Glomerular visceral epithelial cell (primary cell): Measurements from ENCODE around the gene SMIM22.

Experiments used
- DNase-seq: peaks from one replicate; pipeline ENCODE4 v3.0.0-alpha.2; 2016; ENCODE audit errors: extremely low spot score

The SMIM22 gene

DNA sequence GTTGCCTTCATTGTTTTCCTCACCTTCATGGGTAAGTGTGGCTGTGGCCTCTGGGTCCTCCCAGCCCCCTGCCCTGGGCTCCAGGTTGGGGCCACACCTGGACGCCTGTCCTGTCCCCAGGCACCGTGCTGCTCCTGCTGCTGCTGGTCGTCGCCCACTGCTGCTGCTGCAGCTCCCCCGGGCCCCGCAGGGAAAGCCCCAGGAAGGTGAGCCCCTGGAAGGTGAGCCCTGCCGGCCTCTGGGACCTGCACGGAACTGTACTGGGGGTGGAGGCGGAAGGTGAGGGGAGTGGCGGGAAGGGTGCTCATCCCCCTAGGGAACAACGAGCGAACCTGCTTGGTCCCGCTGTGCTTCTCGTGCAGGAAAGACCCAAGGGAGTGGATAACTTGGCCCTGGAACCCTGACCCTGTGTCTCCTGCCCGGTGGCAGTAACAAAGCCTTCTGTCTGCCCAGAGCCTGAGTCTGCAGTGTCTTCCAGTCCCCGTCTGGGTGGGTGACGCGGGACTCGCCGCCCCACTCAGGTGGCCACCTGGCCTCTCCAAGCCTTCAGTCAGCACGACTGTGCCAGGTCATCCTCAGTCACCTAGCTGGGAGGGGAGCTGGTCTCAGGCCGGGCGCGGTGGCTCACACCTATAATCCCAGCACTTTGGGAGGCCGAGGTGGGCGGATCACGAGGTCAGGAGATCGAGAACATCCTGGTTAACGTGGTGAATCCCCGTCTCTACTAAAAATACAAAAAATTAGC is 831 bp downstream of the SMIM22 start:
- no peak for DNase-seq

DNA sequence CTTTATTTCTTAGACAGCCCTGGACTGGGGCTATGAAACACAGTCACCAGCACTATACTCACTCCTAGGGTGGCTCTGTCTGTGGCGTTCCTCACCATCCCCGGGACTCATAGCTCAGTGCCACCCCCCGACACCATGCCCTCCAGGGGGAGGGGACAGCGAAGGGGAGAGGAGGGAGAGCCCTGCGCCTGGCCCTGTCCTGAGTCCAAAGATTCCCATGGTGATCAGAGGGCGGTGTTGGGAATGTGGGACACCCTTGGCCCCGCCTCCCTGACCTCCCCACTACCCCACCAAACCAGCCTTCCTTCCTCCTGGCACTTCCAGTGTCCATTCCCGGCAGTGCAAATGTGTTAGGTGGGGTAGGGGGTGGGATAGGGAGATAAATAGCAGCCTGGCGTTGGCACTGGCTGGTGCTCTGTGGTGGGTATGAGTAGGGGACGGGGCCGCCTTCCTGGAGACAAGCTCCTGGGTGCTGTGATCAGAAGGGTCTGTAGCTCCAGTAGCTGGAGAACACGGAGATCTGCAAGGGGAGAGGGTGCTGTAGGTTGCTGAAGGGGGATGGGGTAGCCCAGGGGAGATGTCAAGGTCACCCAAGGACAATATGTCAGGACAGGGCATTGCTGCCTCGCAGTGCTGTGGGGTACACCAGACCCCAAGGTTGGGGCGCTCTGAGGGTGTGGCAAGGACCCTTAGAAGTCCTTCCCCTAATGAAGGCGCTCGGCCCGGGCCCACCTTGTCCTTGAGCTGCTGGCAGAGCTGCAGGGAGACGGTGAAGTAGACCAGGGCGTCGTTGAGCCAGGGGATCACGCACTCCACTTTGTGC is 2.0 kb downstream of the SMIM22 start:
- no peak for DNase-seq

DNA sequence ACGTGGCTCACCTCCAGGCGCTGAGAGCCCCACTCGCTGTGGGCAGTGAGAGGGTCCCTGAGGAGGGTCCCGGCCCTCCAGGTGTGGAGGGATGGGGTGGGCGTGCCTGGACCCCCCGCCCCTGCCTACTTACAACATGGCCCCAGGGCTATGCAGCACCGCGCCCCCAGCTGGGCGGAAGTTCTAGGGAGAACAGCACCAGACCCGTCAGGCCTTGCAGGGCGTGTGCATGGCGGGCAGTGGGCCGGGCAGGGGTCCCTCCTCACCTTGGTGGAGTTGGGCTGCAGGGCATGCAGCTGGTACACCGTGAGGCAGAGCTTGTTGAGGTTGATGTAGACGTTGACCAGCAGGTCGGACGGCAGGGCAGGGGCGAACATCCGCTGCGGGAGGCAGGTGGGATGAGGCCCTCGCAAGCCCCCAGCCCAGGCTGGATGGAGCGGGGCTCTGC is 2.7 kb downstream of the SMIM22 start:
- DNase-seq = no peak

DNA sequence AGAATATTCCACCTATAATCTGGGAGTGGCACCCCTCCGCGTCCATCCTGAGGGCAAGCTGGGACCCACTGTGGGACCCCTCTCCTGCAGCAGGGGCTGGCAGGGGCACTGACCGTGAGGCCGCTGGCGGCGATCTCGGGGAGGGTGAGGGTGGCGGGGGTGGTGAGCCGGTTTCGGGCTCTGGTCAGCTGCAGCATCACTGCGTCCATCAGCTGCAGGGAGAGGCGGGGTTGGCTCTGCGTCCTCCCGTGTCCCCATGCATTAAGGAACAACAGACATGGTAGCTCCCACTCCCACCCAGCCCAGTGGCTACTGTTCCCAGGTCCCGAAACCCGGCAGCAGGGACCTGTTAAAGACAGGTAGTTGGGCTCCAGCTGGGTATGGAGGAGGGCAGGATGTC is 3.3 kb downstream of the SMIM22 start:
- no peak for DNase-seq

DNA sequence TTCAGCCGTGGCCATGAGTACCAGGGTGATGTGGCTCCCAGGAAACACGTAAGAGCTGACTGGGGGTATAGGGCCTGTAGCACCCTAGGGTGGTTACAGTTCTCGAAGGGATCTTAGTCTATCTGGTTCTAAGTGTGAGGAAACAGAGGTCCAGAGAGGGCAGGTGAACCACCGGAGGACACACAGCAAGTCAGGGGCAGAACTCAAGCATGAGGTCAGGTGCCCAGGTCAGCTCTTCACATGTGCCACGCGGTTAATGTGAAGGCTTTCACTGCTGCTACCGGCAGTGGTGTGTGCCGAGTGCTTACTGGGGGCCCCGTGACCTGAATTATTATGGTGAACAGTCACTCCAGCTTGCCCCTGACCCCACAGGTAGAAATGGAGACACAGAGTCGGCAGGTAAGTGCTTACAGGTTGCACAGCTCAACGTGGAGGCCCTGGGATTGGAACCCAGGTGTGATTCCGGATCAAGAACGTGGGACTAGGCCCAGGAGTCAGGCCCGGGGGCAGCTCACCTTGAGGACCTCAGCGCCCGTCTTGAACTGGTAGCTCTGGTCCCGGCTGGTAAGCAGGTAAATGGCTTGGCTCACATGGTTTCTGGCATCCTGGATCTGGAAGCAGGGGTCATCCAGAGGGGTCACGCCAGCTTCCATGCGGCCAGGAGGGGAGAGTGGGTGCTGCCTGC is 4.1 kb downstream of the SMIM22 start:
- DNase-seq = no peak

DNA sequence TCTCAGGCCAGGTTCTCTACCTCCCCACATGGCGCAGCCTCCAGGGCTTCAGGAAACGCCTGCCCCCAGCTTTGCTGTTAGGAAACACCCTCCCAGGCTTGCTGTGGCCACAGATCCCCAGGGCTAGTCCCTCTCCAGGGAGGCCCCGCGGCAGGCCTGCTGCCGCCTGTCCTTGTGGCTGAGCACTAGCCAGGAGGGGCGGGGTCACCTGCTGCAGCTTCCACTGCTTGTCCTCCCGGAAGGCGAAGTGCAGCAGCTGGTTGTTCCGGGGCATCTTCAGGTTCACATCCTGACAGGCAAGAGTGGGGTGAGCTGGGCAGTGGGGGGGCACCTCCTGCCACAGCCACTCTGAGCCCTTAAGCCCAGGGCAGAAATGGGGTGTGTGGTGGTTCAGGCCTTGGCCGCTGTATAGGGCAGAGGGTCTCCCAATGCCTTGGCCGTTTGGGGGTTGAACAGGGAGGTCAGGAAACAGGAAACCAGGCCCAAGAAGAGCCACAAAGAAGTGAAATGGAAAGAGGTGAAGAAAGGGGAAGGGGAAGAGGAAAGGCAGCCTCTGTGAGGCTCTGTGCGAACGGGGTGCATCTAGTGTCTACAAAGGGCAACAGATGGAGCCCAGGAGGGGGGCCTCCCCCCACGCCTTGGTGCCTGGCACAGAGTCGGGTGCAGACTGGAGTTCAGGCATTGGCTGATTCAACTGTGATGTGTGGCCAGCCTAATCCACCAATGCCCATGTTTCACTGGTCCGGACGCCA is 5.3 kb downstream of the SMIM22 start:
- no peak for DNase-seq

DNA sequence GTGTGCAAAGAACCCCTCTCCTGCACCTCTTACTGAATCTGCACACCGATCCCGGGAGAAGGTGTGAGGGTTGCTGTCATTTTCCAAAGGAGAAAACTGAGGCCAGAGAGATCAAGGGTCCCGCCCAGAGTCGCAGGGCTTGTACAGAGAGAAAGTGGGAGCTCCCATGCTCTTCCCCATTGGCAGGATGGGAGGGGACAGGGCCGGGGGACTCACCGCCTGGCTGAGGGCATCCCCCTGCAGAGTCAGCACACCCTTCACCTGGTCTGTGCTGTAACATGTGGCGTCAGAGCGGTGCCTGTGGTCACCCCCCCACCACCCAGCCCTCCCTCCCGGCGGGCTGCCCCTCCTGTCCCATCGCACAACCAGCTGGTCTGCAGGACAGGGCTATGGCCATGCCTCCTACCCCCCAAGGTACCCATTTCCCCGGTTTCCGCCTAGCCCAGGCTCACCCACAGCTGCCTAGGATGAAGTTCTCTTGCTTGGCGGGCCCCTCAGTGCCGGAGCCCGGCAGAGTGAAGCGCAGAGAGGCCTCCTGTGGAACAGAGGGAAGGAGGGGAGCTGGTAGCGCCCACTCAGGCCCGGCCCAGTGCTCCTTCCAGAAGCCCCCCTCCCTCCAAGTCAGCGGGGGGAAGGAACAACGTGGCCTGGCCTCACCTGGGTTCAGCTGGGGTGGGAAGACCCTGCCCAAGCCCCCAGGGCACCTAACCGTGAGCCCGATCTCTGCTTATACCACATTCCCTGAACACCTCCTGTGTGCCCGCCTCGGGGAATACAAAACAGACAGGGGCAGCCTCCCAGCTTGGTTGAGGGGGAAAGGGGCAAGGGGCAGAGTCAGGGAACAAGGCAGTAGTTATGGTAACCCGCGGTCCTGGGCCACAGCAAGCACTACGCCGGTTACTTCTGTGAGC is 6.1 kb downstream of the SMIM22 start:
- DNase-seq = no peak

DNA sequence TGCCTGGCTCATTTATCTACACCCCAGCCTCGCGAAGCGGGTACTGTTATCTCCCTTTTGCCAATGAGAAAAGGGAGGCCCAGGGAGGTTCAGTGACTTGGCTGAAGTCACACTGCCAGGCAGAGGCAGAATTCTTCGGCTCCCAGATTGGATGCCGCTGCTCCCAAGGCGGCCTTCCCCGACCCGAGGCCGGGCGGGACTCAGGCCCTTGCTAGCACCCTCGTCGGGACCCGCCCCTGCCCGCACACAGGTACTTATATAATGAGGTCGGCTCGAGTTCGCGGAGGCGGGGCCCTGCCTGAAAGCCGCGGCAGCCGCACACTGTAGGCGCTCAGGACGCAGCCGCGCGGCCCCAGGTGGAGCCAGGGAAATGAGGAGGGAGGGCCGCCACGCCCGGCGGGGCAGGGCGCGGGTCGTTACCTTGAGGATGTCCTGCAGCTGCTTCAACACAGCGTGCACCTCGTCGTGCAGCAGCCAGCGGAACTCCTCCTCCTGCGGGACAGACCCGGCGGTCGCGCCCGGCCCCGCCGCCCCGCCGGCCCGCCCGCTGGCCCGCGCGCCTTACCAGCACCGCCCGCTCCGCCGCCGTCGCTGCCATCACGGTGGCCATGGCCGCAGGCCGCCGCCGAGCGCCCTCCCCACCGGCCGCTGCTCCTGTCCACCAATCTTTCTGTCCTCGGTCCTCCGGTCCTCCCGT is 6.9 kb downstream of the SMIM22 start, which contains the start of gene ROGDI:
TSS of gene ROGDI (minus strand) at position 672 of the 697 bp plus-strand sequence. CDS start at position 610, 62 bp downstream.
- peak; percentile 75 for DNase-seq

DNA sequence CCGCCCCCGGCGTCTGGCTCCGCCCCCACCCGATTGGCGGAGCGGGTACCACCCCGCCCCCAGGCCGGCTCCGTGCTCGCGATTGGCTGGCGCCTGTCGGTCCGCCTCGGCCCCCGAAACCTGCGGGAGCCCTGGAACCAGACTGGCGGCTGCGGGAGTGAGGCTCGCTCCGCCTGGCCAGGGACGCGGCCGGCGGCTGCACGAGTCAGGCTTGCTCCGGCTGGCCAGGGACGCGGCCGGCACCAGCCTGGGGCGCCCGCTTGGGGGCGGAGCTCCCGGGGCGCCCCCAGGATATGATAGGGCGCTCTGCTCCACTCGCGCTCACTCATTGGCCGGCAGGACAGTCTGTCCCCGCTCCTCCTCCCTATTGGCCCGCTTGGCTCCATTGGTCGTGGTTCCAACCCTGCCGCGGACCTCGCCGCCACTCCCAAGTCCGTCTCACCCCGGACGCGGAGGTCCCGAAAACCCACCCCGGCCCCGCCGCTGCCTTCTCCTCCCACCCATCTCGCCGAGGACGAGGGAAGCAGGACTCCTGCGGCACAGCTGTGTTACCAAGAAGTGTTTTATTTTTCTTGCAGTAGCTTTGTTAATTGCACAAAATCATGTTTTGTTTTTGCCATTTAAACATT is 7.6 kb downstream of the SMIM22 start:
- peak; percentile 89 for DNase-seq

DNA sequence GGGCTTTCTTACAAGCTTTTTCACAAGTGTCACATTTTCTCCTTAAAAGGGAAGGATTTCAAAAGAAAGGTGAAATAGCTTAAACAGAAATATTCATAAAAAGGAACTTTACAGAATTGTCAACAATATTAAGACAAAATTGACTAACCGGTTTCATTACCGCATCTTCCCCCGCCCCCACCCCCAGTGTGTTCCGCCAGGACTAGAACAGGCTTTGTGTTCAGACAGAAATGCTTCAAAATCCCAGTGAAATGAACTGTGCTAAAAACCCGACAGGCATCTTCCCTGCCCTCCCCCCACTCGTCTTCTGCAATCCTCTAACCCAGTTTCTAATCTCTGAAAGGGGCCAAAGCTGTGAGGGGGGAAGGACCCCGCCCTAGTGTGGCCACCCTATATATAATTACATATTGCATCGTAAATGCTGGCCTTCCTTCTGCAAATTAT is 8.3 kb downstream of the SMIM22 start:
- DNase-seq = no peak

DNA sequence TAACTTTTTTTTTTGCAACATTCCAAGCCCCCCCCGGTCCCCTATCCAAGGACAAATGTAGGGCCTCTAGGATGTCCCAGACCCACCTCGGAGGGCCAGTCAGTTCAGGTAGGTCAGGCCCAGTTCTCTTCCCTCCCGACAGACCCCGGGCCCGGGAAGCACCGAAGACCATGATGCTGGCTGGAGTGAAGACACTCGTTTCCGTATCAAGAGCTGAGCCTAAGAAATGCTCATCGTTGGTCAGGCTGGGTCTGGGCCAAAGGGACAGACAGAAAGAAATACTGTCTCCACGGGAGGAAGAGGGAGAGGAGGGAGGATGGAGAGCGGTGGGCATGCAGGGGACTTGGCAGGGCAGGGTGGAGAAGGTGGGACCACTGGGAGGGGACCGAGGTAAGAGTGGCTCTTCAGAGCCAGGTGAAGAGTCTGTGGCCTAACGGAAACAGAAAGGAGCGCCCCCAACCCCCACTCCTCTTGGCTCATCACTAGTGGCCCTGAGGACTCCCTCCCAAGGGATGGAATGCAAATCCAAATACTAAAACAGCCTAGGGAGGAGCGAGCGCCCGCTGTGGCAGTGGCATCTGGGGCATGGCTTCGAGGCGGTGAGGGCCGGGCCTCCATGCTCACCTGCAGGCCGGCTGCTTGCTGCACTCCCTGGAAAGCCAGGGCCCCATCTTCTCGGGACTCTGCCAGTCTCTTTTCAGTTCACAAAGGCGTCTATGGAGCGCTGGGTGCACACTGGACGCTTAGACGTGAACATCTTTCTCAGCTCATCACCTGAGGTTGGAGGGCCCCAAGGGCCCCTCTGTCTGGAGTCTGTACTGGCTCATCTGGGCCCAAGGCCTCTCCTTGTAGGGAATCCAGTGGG is 9.0 kb downstream of the SMIM22 start:
- no peak for DNase-seq

DNA sequence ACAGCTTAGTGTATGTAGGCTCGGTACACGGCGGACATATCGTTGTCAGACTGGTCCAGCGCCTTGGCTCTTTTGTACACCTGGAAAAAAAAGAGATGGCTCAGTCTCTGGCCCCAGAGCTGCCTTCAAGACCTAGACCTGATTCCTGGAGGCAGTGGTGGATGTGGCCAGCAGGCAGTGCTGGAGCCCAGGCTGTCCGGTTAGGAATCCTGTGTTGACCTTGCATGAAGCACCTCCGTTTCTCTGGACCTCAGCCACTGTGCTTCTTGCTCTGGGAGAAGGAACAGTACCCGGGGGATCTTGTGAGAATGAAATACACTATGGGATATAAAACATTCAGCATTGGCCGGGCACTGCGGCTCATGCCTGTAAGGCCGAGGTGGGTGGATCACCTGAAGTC is 10.1 kb downstream of the SMIM22 start:
- DNase-seq = no peak

DNA sequence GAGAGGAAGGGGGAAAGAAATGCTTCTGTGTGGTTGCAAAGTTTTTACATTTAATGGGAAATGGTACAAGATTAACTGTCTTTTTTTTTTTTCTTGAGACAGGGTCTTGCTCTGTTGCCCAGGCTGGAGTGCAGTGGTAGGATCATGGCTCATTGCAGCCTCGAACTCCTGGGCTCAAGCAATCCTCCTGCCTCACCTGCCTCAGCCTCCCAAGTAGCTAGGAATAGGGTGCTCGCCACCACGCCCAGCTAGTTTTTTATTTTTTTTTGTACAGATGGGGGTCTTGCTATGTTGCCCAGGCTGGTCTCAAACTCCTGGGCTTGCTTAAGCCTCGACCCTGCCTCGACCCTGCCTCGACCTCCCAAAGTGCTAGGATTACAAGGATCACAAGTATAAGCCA is 11.1 kb downstream of the SMIM22 start:
- no peak for DNase-seq

DNA sequence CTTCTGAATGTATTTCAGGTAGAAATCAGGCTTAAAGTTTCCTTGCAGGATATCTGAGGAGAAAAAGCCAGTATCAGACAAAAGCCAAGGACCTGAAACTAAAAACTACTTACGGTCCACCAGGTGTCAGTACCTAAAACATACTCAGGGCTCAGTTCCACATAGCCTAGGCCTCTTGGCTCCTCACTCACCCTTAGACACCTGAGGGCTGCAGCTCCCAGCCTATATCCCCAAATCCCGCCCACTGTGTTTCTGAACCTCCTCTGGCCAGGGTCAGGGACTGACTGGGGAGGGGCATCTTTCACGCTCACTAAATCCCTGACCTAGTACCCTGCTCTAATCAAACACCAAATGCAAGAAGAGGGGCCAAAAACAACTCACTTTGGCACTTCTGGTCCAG is 16.1 kb downstream of the SMIM22 start:
- no peak for DNase-seq

DNA sequence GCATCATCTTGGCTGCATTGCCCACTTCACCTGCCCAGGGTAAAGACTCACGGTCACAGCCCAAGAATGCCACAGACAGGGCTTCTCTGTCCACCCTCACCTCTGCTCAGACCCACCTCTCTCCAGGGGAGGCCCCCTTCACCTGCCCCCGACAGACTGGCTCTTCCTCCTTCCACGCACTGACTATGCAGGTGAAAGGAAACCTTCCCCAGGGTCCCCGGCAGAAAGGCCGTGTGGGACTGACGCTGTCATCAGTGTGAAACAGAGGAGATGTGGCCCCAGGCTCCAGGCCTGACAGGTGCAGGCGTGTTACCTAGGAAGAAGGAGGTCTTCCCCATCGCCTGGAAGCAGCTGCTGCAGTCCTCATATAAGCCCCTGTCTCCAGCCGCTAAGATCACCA is 16.6 kb downstream of the SMIM22 start:
- DNase-seq = no peak

DNA sequence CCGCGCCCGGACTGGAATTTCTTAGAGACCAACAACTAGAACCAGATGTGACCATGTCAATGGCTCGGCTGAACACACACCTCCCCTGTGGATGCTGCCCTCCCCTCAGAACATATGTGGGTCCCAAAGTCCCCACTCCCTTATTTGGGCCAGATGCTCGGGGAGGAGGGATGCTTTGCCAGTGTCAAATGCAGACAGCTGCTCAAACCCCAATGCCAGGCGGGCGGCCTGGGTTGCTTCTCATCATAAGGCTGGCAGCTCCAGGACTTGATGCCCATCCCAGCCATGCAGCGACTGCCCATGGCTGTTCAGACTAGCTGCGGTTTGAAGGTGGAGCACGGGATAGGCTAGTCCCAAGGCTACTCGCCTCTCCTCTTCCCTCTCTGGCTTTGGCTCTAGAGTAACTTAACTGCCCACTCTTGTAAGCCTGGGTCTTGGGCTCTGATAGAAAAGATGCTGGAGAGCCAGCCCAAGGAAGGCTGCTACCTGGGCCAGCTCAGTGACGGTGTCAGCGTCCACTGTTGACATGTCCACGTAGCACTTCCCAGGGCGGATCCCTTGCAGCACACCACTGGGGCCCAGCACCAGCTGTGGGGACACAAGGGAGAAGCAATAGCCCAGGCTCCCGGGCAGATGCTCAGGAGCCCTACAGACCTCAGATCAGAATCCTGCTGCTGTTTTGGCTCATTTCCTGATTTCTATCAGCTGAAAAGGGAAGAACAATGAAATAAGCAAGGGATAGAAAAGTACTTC is 18.3 kb downstream of the SMIM22 start:
- no peak for DNase-seq

DNA sequence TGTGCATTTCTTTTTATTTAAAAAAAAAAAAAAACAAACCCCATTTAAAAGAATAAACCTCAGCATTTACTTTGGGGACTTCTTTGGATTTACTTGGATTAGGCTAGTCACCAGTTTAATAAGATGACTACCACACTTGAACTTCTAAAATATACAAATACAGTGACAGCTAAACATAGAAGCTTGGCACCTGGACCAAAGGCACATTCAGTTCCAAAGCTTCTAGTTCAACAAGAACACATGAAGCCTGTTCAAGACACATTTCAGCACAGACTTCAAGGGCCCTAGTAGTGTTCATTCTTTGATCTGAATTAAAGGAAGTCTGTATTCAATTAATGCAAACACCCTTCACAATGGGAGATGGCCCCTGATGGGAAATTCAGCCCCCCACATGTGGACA is 18.9 kb downstream of the SMIM22 start:
- no peak for DNase-seq
